GM12892 (cell line): ENCODE results near the gene TMBIM4.

Source experiments
- POLR2A ChIP-seq: IDR thresholded peaks from 2 replicates; pipeline ENCODE4 v1.6.1; 2011; ENCODE audit warnings: low read depth, low read length, control low read depth
- POLR2AphosphoS5 ChIP-seq: IDR thresholded peaks from 2 replicates; pipeline ENCODE4 v1.6.1; 2011; ENCODE audit warnings: low read depth, low read length, control low read depth

- TF ChIP-seq POLR2AphosphoS5 (no peak), POLR2A (no peak)
These were observed 3.2 kb downstream of the TMBIM4 start for GRCh38 chr12:66166561-66166960.
